Sigmoid colon (tissue), 7 donors: ENCODE data around the gene DAB2IP. TPM values are rescaled to one million over a fixed set of nuclear protein-coding genes. Genes with fewer than 3 reads are reported as not detected.
A peak's percentile ranks its signal among the peaks of the same experiment; 100 is the strongest.

Experiments
- DNase-seq: peaks from one replicate; pipeline ENCODE4 v3.0.0-alpha.2; 2019
- H3K27ac ChIP-seq, 4 donors: fragments of 200-600 bp; sonication (generic); one replicate each; pipeline ENCODE4 v1.5.1; 2016 to 2019; ENCODE audit warnings: mild to moderate bottlenecking in 1 of 4
- H3K27me3 ChIP-seq, 3 donors: fragments of 200-600 bp; sonication (generic); one replicate each; pipeline ENCODE4 v1.5.1; 2019; ENCODE audit warnings: mild to moderate bottlenecking in 1 of 3
- H3K36me3 ChIP-seq, 4 donors: fragments of 200-600 bp; sonication (generic); one replicate each; pipeline ENCODE4 v1.5.1; 2016 to 2019
- H3K4me1 ChIP-seq, 4 donors: fragments of 200-600 bp; sonication (generic); one replicate each; pipeline ENCODE4 v1.5.1; 2017 to 2019
- H3K4me3 ChIP-seq, 4 donors: fragments of 200-600 bp; sonication (generic); one replicate each; pipeline ENCODE4 v1.5.1; 2017 to 2019; ENCODE audit warnings: mild to moderate bottlenecking in 2 of 4, moderate library complexity in 1 of 4
- H3K9me3 ChIP-seq, 4 donors: fragments of 200-600 bp in 3 of 4; sonication (generic) in 3 of 4; one replicate each; pipeline versions ENCODE4 v1.5.1 to v1.6.1; 2013 to 2019
- EP300 ChIP-seq, 4 donors: sonication (generic); formaldehyde crosslinking; IDR thresholded peaks; one replicate each; pipeline ENCODE4 v1.6.1; 2017; ENCODE audit warnings: antibody characterized with exemption in 4 of 4
- POLR2A ChIP-seq, 2 donors: fragments of 450-650 bp; IDR thresholded peaks; one replicate each; pipeline ENCODE4 v1.6.1; 2016; ENCODE audit warnings: antibody characterized with exemption in 2 of 2, mild to moderate bottlenecking in 2 of 2, moderate library complexity in 2 of 2
- POLR2AphosphoS5 ChIP-seq, 4 donors: sonication (generic); formaldehyde crosslinking; IDR thresholded peaks; one replicate each; pipeline ENCODE4 v1.6.1; 2017; ENCODE audit warnings: antibody characterized with exemption in 4 of 4
- WGBS, 2 donors: extraction: QIAGEN DNeasy Blood & Tissue Kit; methylation state at CpG; one replicate each; pipeline ENCODE4 v1.1.7; 2013; 5-methylcytosine and 5-hydroxymethylcytosine counted together
- intact Hi-C: fragments of 100-400 bp; cut with DNase I; formaldehyde crosslinking; loops from one replicate; pipeline ENCODE4 v1.15.1; 2023
- polyA plus RNA-seq, 3 donors: library from polyadenylated mRNA; stranded (reverse); fragments of 200-250 nt; gene quantifications; one replicate each; pipeline ENCODE4 v1.2.3, GENCODE V29; 2013
- total RNA-seq, 4 donors: library from RNA; depleted of rRNA; stranded (reverse); fragments of >200 nt; gene quantifications; one replicate each; pipeline ENCODE4 v1.1.0, GENCODE V29; 2016
- TF ChIP-seq, protein P1 (sequence below), 4 experiments: fragments of 450-650 bp in 3 of 4; fragments of 200-600 bp in 1 of 4; IDR thresholded peaks; one replicate each; pipeline ENCODE4 v1.5.1; 2016 to 2019; ENCODE audit warnings: antibody characterized with exemption in 4 of 4, mild to moderate bottlenecking in 3 of 4, moderate library complexity in 2 of 4
- donor health status: healthy with polysubstance abuse.
- donor health status: Bipolar disorder and iron deficiency.
- donor health status: healthy.

Gene DAB2IP
- total and polyA plus RNA-seq, 7 donors = 20.1 to 52.4 (median 34.7) TPM

DNA sequence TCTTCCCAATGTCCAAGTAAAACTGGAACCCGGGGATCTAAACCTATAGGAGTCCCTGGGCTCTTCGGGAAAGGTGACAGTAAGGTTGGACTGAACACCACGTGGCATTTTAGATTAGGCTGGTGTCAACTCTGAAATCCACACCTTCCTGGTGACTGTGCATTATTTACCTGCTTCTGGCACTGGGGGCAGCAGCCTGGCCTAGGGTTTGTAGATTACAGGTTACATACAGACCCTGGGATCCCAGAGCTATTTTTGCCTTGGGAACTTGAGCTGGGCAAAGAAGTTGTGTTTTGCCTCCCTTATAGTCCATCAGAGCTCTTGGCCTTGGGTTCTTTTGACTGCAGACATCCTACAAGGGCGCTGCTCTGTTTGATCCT is 173.2 kb downstream of the DAB2IP start:
- intact Hi-C loops = no loop called here
- Histone ChIP-seq H3K9me3 (no peaks in the 10 kb centered on the region), H3K4me3 (no peak overlapping the region), H3K36me3 (peaks cover 0 to 7% (median 0%) of the 10 kb centered on the region in 4 donors), H3K4me1 (no peaks in the 10 kb centered on the region), H3K27ac (no peak overlapping the region), H3K27me3 (no peaks in the 10 kb centered on the region)
- TF ChIP-seq POLR2A (IDR thresholded peaks at IDR 0.05) = no peak
- TF ChIP-seq EP300 (IDR thresholded peaks at IDR 0.05) = no peak
- TF ChIP-seq, protein P1, sequence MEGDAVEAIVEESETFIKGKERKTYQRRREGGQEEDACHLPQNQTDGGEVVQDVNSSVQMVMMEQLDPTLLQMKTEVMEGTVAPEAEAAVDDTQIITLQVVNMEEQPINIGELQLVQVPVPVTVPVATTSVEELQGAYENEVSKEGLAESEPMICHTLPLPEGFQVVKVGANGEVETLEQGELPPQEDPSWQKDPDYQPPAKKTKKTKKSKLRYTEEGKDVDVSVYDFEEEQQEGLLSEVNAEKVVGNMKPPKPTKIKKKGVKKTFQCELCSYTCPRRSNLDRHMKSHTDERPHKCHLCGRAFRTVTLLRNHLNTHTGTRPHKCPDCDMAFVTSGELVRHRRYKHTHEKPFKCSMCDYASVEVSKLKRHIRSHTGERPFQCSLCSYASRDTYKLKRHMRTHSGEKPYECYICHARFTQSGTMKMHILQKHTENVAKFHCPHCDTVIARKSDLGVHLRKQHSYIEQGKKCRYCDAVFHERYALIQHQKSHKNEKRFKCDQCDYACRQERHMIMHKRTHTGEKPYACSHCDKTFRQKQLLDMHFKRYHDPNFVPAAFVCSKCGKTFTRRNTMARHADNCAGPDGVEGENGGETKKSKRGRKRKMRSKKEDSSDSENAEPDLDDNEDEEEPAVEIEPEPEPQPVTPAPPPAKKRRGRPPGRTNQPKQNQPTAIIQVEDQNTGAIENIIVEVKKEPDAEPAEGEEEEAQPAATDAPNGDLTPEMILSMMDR (IDR thresholded peaks at IDR 0.05) = no peak
- no peak for TF ChIP-seq POLR2AphosphoS5 (IDR thresholded peaks at IDR 0.05)
- WGBS, 2 donors = 65 to 87% methylated on average over 4 of the region's 4 CpGs
- DNase-seq = no peak

DNA sequence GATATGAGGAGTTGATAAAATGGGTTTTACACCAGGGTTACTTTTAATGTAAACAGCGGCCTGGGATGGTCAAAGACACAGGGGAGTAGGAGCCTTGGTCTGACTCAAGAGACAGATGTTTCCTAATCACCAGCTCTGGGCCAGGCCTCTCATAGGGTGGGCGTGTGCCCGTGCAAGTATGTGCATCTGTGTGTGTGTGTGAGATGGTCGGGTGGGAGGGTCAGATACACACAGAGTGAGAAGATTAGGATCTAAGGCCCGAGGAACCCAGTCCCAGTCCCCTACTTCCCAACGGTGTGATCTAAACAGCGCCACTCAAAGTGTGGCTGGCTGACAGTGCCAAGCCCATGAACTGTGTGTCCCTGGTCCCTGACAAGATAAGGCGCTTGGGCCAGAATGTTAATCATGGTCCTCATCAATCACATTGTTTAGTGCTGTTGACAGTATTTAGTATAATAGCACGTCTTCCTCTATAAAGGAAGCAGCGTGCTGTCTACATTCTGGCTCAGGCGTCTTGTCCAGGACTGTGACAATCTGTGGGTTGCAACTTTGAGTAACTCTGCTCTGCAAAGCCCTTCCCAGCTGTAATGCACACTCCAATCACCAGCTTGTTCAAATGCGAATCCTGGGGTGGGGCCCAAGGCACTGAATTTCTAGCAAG is 173.7 kb downstream of the DAB2IP start:
- Histone ChIP-seq H3K4me1 (no peaks in the 10 kb centered on the region), H3K9me3 (no peaks in the 10 kb centered on the region), H3K4me3 (no peak overlapping the region), H3K27ac (no peak overlapping the region), H3K36me3 (peaks cover 0 to 7% (median 0%) of the 10 kb centered on the region in 4 donors), H3K27me3 (no peaks in the 10 kb centered on the region)
- intact Hi-C loops = no loop called here
- WGBS, 2 donors = 81 to 82% methylated on average over 12 of the region's 12 CpGs
- no peak for DNase-seq
- TF ChIP-seq, protein P1 (IDR thresholded peaks at IDR 0.05) = no peak
- TF ChIP-seq EP300 (IDR thresholded peaks at IDR 0.05) (no peak), POLR2AphosphoS5 (IDR thresholded peaks at IDR 0.05) (no peak), POLR2A (IDR thresholded peaks at IDR 0.05) (no peak)

DNA sequence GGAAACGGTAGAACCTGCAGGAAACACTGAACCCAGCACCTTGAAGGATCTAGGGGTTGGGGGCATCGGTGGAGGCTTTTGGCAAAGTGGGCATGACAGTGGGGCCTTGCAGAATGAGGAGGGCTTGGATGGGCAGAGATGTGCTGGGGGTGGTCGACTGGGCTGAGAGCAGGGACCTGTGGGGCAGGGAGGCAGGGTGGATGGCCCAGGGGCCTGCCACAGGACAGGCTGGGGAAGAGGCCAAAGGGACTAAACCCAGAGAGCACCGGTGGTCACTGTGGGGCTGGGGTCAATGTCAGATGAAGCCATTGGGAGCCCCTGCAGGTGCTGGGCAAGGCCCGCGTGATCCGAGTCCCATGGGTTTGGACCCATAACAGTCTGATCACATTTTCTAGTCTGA is 175.3 kb downstream of the DAB2IP start:
- H3K9me3 ChIP-seq = no peaks in the 10 kb centered on the region
- no peak for DNase-seq
- TF ChIP-seq, protein P1 (IDR thresholded peaks at IDR 0.05) = no peak
- no peak for TF ChIP-seq EP300 (IDR thresholded peaks at IDR 0.05)
- no peak for TF ChIP-seq POLR2AphosphoS5 (IDR thresholded peaks at IDR 0.05)
- no peak for TF ChIP-seq POLR2A (IDR thresholded peaks at IDR 0.05)
- H3K27me3 ChIP-seq = no peaks in the 10 kb centered on the region
- no peak overlapping the region for H3K4me3 ChIP-seq
- H3K27ac ChIP-seq = no peak overlapping the region
- no peaks in the 10 kb centered on the region for H3K4me1 ChIP-seq
- intact Hi-C loops = no loop called here
- WGBS, 2 donors = 93 to 94% methylated on average over 7 of the region's 7 CpGs
- peaks cover 0 to 7% (median 0%) of the 10 kb centered on the region in 4 donors for H3K36me3 ChIP-seq

DNA sequence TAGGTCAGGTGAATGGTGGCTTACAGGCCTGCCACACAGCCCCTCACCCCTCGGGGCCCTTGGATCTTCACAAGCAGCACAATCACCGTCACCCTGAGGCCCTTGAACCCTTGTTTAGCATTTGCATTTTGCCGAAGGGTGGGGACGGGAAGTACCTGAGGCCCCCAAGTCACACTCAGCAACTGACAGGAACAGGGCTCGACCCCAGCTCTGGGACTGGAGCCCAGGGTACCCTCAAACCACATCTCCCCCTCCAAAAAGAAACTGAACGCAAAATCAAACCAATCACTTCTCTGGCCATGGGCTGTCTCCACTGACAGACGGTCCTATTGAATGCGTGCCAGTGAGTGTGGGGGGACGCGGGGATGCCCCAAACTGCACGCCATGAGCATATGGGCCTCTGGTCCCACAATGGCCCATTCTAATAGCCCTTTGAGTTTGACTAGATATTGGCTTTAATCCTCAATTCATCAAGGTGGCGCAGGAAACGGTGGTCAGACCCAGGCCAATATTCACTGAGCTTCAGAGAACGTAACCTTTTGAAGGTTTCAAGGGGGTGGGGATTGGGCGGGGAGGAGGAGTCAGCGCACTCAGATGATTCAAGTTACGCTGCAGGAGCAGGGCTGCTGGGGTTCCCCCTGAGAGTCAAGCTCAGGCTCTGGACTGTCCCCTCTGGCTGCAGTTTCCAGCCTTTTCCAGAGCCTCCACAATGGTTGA is 176.0 kb downstream of the DAB2IP start:
- Histone ChIP-seq H3K4me3 (no peak overlapping the region), H3K4me1 (no peaks in the 10 kb centered on the region), H3K36me3 (peaks cover 0 to 2% (median 0%) of the 10 kb centered on the region in 4 donors), H3K27me3 (no peaks in the 10 kb centered on the region), H3K27ac (no peak overlapping the region), H3K9me3 (no peaks in the 10 kb centered on the region)
- DNase-seq = peak; percentile 42
- TF ChIP-seq, protein P1 (IDR thresholded peaks at IDR 0.05) = no peak
- no peak for TF ChIP-seq EP300 (IDR thresholded peaks at IDR 0.05)
- 93 to 94% methylated on average over 17 of the region's 17 CpGs for WGBS, 2 donors
- intact Hi-C loops = no loop called here
